IgD-negative memory B cell (primary cell): Measurements from ENCODE around the gene CTNNA3. TPM values are rescaled to one million over a fixed set of nuclear protein-coding genes. Genes with fewer than 3 reads are reported as not detected.

Source experiments
- H3K27ac Mint-ChIP-seq, 3 donors: one replicate each; pipeline ENCODE4 v1.8.0; 2020 to 2022; ENCODE audit warnings: mild to moderate bottlenecking in 3 of 3, mixed read lengths in 3 of 3, moderate library complexity in 1 of 3
- H3K27me3 Mint-ChIP-seq: one replicate; pipeline ENCODE4 v1.8.0; 2021; ENCODE audit warnings: mixed read lengths
- H3K36me3 Mint-ChIP-seq: one replicate; pipeline ENCODE4 v1.8.0; 2020; ENCODE audit warnings: mild to moderate bottlenecking, mixed read lengths
- H3K4me1 Mint-ChIP-seq, 3 donors: one replicate each; pipeline ENCODE4 v1.8.0; 2020 to 2022; ENCODE audit warnings: mixed read lengths in 3 of 3, mild to moderate bottlenecking in 1 of 3
- H3K4me3 Mint-ChIP-seq, 4 donors: one replicate each; pipeline ENCODE4 v1.8.0; 2020 to 2022; ENCODE audit warnings: mild to moderate bottlenecking in 4 of 4, mixed read lengths in 4 of 4, moderate library complexity in 3 of 4
- H3K9me3 Mint-ChIP-seq, 3 donors: one replicate each; pipeline ENCODE4 v1.8.0; 2020 to 2021; ENCODE audit warnings: mixed read lengths in 3 of 3, mild to moderate bottlenecking in 1 of 3
- polyA plus RNA-seq: library from polyadenylated mRNA; unstranded; fragments of 300-500 nt; fragmentation: Illumina TruSeq; gene quantifications from one replicate; pipeline ENCODE4 v1.2.3, GENCODE V29; 2021

The CTNNA3 gene
- polyA plus RNA-seq, 1 donor from 2014 or later, result 1.0 TPM

DNA sequence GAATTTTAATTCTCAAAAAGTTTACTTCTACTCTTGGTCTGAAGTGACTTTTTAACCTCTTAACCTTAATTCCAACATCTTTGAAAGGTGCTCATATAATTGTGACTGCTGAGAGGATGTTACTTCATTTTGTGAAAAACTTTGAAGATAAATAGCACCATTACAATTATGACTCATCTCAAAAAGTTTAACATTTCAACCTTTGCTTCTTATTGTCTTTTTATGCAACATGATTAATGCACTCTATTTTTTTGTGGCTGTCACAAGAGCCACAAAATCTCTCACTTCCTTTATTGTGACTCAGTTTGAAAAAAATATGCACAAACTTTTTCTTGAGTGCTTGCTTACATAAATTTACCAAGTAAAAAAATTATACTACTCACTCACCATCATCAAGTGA, 387.1 kb downstream of the CTNNA3 start:
- Mint-ChIP-seq H3K4me1 (no peaks in the 10 kb centered on the region), H3K27me3 (no peaks in the 10 kb centered on the region), H3K4me3 (no peak overlapping the region), H3K27ac (no peak overlapping the region), H3K9me3 (peaks cover 0 to 16% (median 9%) of the 10 kb centered on the region in 3 donors), H3K36me3 (no peaks in the 10 kb centered on the region)

DNA sequence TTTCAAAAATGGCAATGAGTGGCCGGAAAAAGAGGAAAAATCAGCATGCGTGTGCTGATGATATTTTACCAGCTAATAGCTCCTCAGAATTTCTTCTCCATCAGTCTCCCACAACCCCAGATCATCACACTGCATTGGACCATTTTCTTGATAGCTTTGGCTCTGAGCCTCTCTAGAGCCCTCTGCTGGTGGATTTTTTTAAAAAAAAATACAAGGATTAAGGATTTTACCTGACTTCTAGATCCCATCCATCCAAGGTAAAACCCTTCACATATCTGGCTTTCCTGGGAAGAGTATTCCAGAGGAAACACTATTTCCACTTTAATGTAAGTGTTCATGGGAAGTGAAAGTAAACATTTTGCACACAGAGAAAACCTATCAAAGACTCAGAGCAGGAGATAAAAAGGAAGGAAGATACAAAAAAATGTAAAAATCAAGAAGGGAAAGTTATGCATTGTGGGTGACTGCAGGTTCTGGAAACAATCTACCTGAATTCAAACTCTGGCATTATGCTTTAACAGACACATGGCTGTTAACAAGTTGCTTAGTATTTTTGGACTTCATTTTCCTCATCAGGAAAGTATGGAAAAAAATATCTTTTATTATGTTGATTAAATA, 389.3 kb downstream of the CTNNA3 start:
- Mint-ChIP-seq H3K36me3 (no peaks in the 10 kb centered on the region), H3K9me3 (peaks cover 0 to 11% (median 8%) of the 10 kb centered on the region in 3 donors), H3K4me1 (no peaks in the 10 kb centered on the region), H3K27ac (no peak overlapping the region), H3K4me3 (no peak overlapping the region), H3K27me3 (no peaks in the 10 kb centered on the region)

DNA sequence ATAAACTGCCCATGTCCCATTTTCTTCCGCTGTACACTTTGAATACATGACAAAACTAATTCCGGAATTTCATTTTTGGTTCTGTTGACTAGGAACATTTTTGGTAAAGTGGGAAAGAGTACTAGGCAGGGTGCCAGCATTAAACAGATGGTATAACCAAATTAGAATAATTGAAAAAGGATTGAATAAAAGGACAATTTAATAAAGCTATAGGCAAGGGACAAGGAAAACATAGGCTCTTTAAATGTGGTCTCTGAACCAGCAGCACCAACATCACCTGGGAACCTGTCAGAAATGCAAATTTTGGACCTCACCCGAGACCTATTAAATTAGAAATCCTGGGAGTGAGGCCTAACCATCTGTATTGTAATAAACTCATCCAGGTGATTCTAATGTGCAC, 393.3 kb downstream of the CTNNA3 start:
- Mint-ChIP-seq H3K27me3 (no peaks in the 10 kb centered on the region), H3K36me3 (no peaks in the 10 kb centered on the region), H3K9me3 (peaks cover 0 to 10% (median 0%) of the 10 kb centered on the region in 3 donors), H3K27ac (no peak overlapping the region), H3K4me3 (no peak overlapping the region), H3K4me1 (no peaks in the 10 kb centered on the region)

DNA sequence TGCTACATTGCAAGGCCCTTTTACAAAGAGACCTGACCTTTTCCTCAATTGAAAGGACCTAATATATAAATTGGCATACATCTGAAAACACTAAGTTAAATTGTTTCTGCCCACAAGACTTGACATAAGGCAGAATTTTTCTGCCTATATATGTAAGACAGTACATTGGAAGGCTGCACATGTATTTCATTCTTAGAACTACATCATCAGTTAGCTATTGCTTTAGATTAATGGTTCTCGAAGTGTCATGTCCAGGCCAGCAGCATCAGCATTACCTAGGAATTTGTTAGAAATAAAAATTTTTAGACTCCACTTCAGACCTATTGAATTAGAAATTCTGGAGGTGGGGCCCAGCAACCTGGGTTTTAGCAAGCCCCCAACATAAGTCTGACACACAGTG, 396.2 kb downstream of the CTNNA3 start:
- no peaks in the 10 kb centered on the region for H3K36me3 Mint-ChIP-seq
- H3K4me1 Mint-ChIP-seq, result no peaks in the 10 kb centered on the region
- H3K4me3 Mint-ChIP-seq, result no peak overlapping the region
- no peak overlapping the region for H3K27ac Mint-ChIP-seq
- H3K27me3 Mint-ChIP-seq, result no peaks in the 10 kb centered on the region
- H3K9me3 Mint-ChIP-seq, result peaks cover 0 to 9% (median 0%) of the 10 kb centered on the region in 3 donors

GRCh38 chr10:67297637-67298181, 398.3 kb downstream of the CTNNA3 start:
- no peaks in the 10 kb centered on the region for H3K36me3 Mint-ChIP-seq
- peaks cover 0 to 7% (median 0%) of the 10 kb centered on the region in 3 donors for H3K9me3 Mint-ChIP-seq
- no peak overlapping the region for H3K27ac Mint-ChIP-seq
- no peaks in the 10 kb centered on the region for H3K4me1 Mint-ChIP-seq
- H3K4me3 Mint-ChIP-seq, result no peak overlapping the region
- no peaks in the 10 kb centered on the region for H3K27me3 Mint-ChIP-seq

- H3K4me3 Mint-ChIP-seq, result no peak overlapping the region
- H3K4me1 Mint-ChIP-seq, result no peaks in the 10 kb centered on the region
- peaks cover 0 to 7% (median 0%) of the 10 kb centered on the region in 3 donors for H3K9me3 Mint-ChIP-seq
- H3K27ac Mint-ChIP-seq, result no peak overlapping the region
- H3K36me3 Mint-ChIP-seq, result no peaks in the 10 kb centered on the region
- no peaks in the 10 kb centered on the region for H3K27me3 Mint-ChIP-seq
Measured at GRCh38 chr10:67296926-67297325, 399.1 kb downstream of the CTNNA3 start.

GRCh38 chr10:67288688-67289410, 407.1 kb downstream of the CTNNA3 start:
- no peaks in the 10 kb centered on the region for H3K27me3 Mint-ChIP-seq
- H3K4me3 Mint-ChIP-seq, result no peak overlapping the region
- no peaks in the 10 kb centered on the region for H3K4me1 Mint-ChIP-seq
- H3K9me3 Mint-ChIP-seq, result peaks cover 0 to 4% (median 2%) of the 10 kb centered on the region in 3 donors
- H3K36me3 Mint-ChIP-seq, result no peaks in the 10 kb centered on the region
- H3K27ac Mint-ChIP-seq, result no peak overlapping the region

- H3K27me3 Mint-ChIP-seq, result no peaks in the 10 kb centered on the region
- H3K4me3 Mint-ChIP-seq, result no peak overlapping the region
- no peak overlapping the region for H3K27ac Mint-ChIP-seq
Measured at GRCh38 chr10:67284589-67284988, 411.4 kb downstream of the CTNNA3 start.

DNA sequence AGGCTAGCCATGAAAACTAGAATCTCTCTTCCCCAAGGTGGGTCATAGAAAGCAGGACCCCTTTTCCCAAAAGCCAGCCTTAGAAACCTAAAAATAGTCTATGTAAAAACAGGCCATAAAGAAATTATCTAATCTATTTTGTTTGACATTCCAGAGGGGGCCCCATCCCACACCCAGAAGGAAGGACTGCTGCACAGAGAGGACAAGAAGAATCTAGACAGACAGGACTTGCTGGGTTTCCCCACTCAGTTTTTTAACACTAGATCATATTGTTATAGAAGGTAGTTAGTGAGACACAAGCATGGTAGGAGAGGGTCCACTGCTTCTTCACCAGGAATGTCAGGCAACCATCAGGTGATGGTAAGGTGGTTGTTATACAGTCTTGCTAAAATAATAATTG, 413.1 kb downstream of the CTNNA3 start:
- Mint-ChIP-seq H3K36me3 (no peaks in the 10 kb centered on the region), H3K4me1 (no peaks in the 10 kb centered on the region), H3K9me3 (no peaks in the 10 kb centered on the region), H3K27me3 (no peaks in the 10 kb centered on the region), H3K27ac (no peak overlapping the region), H3K4me3 (no peak overlapping the region)

More at GRCh38 chr10:67284589-67284988, 411.4 kb downstream of the CTNNA3 start:
- Mint-ChIP-seq H3K9me3 (peaks cover 0 to 4% (median 2%) of the 10 kb centered on the region in 3 donors), H3K4me1 (no peaks in the 10 kb centered on the region), H3K36me3 (no peaks in the 10 kb centered on the region)

GRCh38 chr10:67280405-67280804, 415.6 kb downstream of the CTNNA3 start:
- Mint-ChIP-seq H3K9me3 (no peaks in the 10 kb centered on the region), H3K4me3 (no peak overlapping the region), H3K36me3 (no peaks in the 10 kb centered on the region), H3K4me1 (no peaks in the 10 kb centered on the region), H3K27ac (no peak overlapping the region), H3K27me3 (no peaks in the 10 kb centered on the region)

- Mint-ChIP-seq H3K9me3 (no peaks in the 10 kb centered on the region), H3K4me3 (no peak overlapping the region), H3K27ac (no peak overlapping the region), H3K4me1 (no peaks in the 10 kb centered on the region), H3K36me3 (no peaks in the 10 kb centered on the region), H3K27me3 (no peaks in the 10 kb centered on the region)
Measured at GRCh38 chr10:67277402-67277801, 418.6 kb downstream of the CTNNA3 start.

GRCh38 chr10:67269828-67270227, 426.2 kb downstream of the CTNNA3 start:
- Mint-ChIP-seq H3K9me3 (peaks cover 0 to 1% (median 0%) of the 10 kb centered on the region in 3 donors), H3K27ac (no peak overlapping the region), H3K36me3 (no peaks in the 10 kb centered on the region), H3K4me3 (no peak overlapping the region), H3K4me1 (no peaks in the 10 kb centered on the region), H3K27me3 (no peaks in the 10 kb centered on the region)

DNA sequence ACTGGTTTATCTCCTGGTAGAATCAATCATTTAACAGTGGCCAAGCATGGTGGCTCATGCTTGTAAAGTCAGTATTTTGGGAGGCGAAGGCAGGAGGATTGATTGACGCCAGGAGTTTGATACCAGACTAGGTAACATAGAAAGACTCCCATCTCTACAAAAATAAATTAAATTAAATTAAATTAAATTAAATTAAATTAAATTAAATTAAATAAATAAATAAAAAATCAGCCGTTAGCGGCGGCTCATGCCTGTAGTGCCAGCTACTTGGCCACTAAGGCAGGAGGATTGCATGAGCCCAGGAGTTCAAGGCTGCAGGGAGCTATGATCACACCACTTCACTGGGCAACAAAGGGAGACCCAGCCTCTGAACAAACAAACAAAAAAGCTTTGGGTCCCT, 427.8 kb downstream of the CTNNA3 start:
- H3K27me3 Mint-ChIP-seq, result peaks cover 2% of the 10 kb centered on the region
- H3K4me3 Mint-ChIP-seq, result no peak overlapping the region
- no peak overlapping the region for H3K27ac Mint-ChIP-seq
- peaks cover 0 to 1% (median 0%) of the 10 kb centered on the region in 3 donors for H3K9me3 Mint-ChIP-seq
- H3K4me1 Mint-ChIP-seq, result no peaks in the 10 kb centered on the region
- no peaks in the 10 kb centered on the region for H3K36me3 Mint-ChIP-seq

DNA sequence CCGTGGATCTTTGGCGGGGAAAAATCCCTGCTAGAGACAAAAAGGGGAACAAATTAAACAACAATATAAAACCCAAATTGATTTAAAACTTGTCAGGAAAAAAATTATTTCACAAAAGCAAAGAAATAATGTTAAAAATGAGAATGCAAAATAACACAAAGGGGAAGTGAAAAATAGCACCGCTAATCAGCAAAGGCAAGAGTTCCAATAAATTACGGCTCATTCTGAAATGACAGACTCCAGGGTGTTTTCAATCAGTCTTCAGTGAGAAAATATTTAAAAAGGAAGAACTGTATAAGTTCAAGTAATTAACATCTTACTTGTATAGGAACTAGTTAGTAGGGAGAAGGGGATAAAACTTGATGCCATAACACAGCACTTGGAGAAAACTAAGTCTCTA, 433.3 kb downstream of the CTNNA3 start:
- no peaks in the 10 kb centered on the region for H3K36me3 Mint-ChIP-seq
- peaks cover 0 to 1% (median 0%) of the 10 kb centered on the region in 3 donors for H3K4me1 Mint-ChIP-seq
- H3K27ac Mint-ChIP-seq, result no peak overlapping the region
- peak overlapping the region in 1 of 4 donors; percentile 43 for H3K4me3 Mint-ChIP-seq
- peaks cover 2% of the 10 kb centered on the region for H3K27me3 Mint-ChIP-seq
- peaks cover 0 to 1% (median 0%) of the 10 kb centered on the region in 3 donors for H3K9me3 Mint-ChIP-seq

DNA sequence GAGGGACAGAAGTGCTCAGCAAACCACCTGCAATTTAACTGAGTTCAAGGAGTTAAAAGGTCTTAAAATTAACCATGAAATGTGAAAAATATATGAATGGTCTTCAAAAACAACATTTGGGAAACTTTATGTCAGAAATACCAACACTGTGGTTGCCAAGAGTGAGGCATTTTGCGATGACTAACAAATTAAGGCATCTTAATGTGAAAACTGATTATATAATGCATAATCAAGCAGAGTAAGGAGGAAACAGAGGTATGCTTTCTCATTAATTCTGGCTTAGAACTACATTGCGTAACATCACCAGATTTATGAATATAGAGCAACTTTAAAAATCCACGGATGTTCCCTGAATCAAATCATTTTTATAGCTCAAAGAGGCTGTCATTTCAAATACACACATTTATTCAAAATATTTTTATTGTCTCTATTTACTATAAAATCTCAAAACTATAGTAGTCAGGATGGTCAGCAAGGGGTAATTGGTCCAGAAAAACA, 434.6 kb downstream of the CTNNA3 start:
- peaks cover 2% of the 10 kb centered on the region for H3K27me3 Mint-ChIP-seq
- no peak overlapping the region for H3K4me3 Mint-ChIP-seq
- no peaks in the 10 kb centered on the region for H3K36me3 Mint-ChIP-seq
- peaks cover 0 to 1% (median 0%) of the 10 kb centered on the region in 3 donors for H3K9me3 Mint-ChIP-seq
- H3K4me1 Mint-ChIP-seq, result peaks cover 0 to 1% (median 0%) of the 10 kb centered on the region in 3 donors
- no peak overlapping the region for H3K27ac Mint-ChIP-seq
